T-helper 2 cell treated with Interferon-gamma antibody and Interleukin-4, amounts not matched to agents 5 μg/mL and 100 μg/mL, for 36 hours (primary cell): Measurements from ENCODE around the gene DYNC1LI2.
"Not testable (repeated sequence)": the region's sequence is repeated elsewhere in the genome, so short reads cannot be mapped to it uniquely, and the experiment has no call there.

Source experiments
- DNase-seq: peaks from one replicate; pipeline ENCODE4 v3.0.0; 2021; ENCODE audit warnings: low spot score
- H3K27ac Mint-ChIP-seq: one replicate; pipeline ENCODE4 v1.8.0; 2021; ENCODE audit warnings: mild to moderate bottlenecking, mixed read lengths
- H3K27me3 Mint-ChIP-seq: one replicate; pipeline ENCODE4 v1.8.0; 2021; ENCODE audit warnings: low read depth, mixed read lengths
- H3K36me3 Mint-ChIP-seq: one replicate; pipeline ENCODE4 v1.8.0; 2021; ENCODE audit warnings: low read depth, mixed read lengths
- H3K4me1 Mint-ChIP-seq: one replicate; pipeline ENCODE4 v1.8.0; 2021; ENCODE audit warnings: low read depth, mixed read lengths
- H3K4me3 Mint-ChIP-seq: one replicate; pipeline ENCODE4 v1.8.0; 2022; ENCODE audit warnings: mild to moderate bottlenecking, moderate library complexity, mixed read lengths
- H3K9me3 Mint-ChIP-seq: one replicate; pipeline ENCODE4 v1.8.0; 2021; ENCODE audit warnings: mixed read lengths

DYNC1LI2 gene

GRCh38 chr16:66696669-66697630, 54.5 kb downstream of the DYNC1LI2 start, which contains the start of gene CMTM4:
TSS of gene CMTM4 (minus strand) at chr16:66696743. CDS start at chr16:66696525, 218 bp downstream.
- Mint-ChIP-seq H3K4me3 (peak within 1 kb of the TSS; percentile 77), H3K9me3 (no peaks in the 10 kb centered on the region), H3K36me3 (no peaks in the 10 kb centered on the region), H3K27me3 (peaks cover 46% of the 10 kb centered on the region), H3K27ac (no peak within 1 kb of the TSS), H3K4me1 (peaks cover 13% of the 10 kb centered on the region)
- peak; percentile 81 for DNase-seq

- no peak overlapping the region for H3K27ac Mint-ChIP-seq
- H3K9me3 Mint-ChIP-seq, result no peaks in the 10 kb centered on the region
- no peak for DNase-seq
- H3K27me3 Mint-ChIP-seq, result peaks cover 46% of the 10 kb centered on the region
- H3K4me3 Mint-ChIP-seq, result peak overlapping the region; percentile 69
- H3K4me1 Mint-ChIP-seq, result peaks cover 16% of the 10 kb centered on the region
- no peaks in the 10 kb centered on the region for H3K36me3 Mint-ChIP-seq
Observed at GRCh38 chr16:66695935-66696668, 55.3 kb downstream of the DYNC1LI2 start.

GRCh38 chr16:66695471-66695934, 55.9 kb downstream of the DYNC1LI2 start:
- no peak for DNase-seq
- Mint-ChIP-seq H3K27me3 (peaks cover 43% of the 10 kb centered on the region), H3K36me3 (no peaks in the 10 kb centered on the region), H3K4me1 (peaks cover 14% of the 10 kb centered on the region), H3K27ac (no peak overlapping the region), H3K9me3 (no peaks in the 10 kb centered on the region), H3K4me3 (peak overlapping the region; percentile 69)

- no peak for DNase-seq
- H3K27ac Mint-ChIP-seq, result no peak overlapping the region
- peaks cover 29% of the 10 kb centered on the region for H3K27me3 Mint-ChIP-seq
- no peaks in the 10 kb centered on the region for H3K9me3 Mint-ChIP-seq
- H3K4me1 Mint-ChIP-seq, result peaks cover 14% of the 10 kb centered on the region
- no peak overlapping the region for H3K4me3 Mint-ChIP-seq
- H3K36me3 Mint-ChIP-seq, result no peaks in the 10 kb centered on the region
Observed at GRCh38 chr16:66693149-66693548, 58.3 kb downstream of the DYNC1LI2 start.

GRCh38 chr16:66692341-66692740, 59.1 kb downstream of the DYNC1LI2 start:
- H3K36me3 Mint-ChIP-seq, result no peaks in the 10 kb centered on the region
- no peak overlapping the region for H3K27ac Mint-ChIP-seq
- H3K4me3 Mint-ChIP-seq, result no peak overlapping the region
- no peaks in the 10 kb centered on the region for H3K9me3 Mint-ChIP-seq
- H3K27me3 Mint-ChIP-seq, result peaks cover 22% of the 10 kb centered on the region
- H3K4me1 Mint-ChIP-seq, result peaks cover 14% of the 10 kb centered on the region
- no peak for DNase-seq

- Mint-ChIP-seq H3K27ac (no peak overlapping the region), H3K9me3 (no peaks in the 10 kb centered on the region), H3K27me3 (peaks cover 21% of the 10 kb centered on the region), H3K36me3 (no peaks in the 10 kb centered on the region), H3K4me3 (no peak overlapping the region), H3K4me1 (peaks cover 14% of the 10 kb centered on the region)
- no peak for DNase-seq
Observed at GRCh38 chr16:66691234-66691633, 60.2 kb downstream of the DYNC1LI2 start.

- H3K4me1 Mint-ChIP-seq, result peaks cover 9% of the 10 kb centered on the region
- DNase-seq, result no peak
- no peaks in the 10 kb centered on the region for H3K36me3 Mint-ChIP-seq
- H3K9me3 Mint-ChIP-seq, result no peaks in the 10 kb centered on the region
- peaks cover 15% of the 10 kb centered on the region for H3K27me3 Mint-ChIP-seq
- H3K27ac Mint-ChIP-seq, result no peak overlapping the region
- no peak overlapping the region for H3K4me3 Mint-ChIP-seq
Observed at GRCh38 chr16:66690106-66690847, 61.1 kb downstream of the DYNC1LI2 start.

- Mint-ChIP-seq H3K27ac (no peak overlapping the region), H3K4me3 (no peak overlapping the region), H3K9me3 (no peaks in the 10 kb centered on the region), H3K27me3 (peaks cover 7% of the 10 kb centered on the region), H3K4me1 (peaks cover 7% of the 10 kb centered on the region), H3K36me3 (no peaks in the 10 kb centered on the region)
- DNase-seq, result no peak
Observed at GRCh38 chr16:66689282-66689681, 62.1 kb downstream of the DYNC1LI2 start.

GRCh38 chr16:66687906-66688625, 63.3 kb downstream of the DYNC1LI2 start:
- H3K27me3 Mint-ChIP-seq, result peaks cover 6% of the 10 kb centered on the region
- H3K4me3 Mint-ChIP-seq, result no peak overlapping the region
- no peaks in the 10 kb centered on the region for H3K9me3 Mint-ChIP-seq
- H3K4me1 Mint-ChIP-seq, result peaks cover 5% of the 10 kb centered on the region
- no peaks in the 10 kb centered on the region for H3K36me3 Mint-ChIP-seq
- H3K27ac Mint-ChIP-seq, result no peak overlapping the region
- no peak for DNase-seq

GRCh38 chr16:66685501-66686115, 65.8 kb downstream of the DYNC1LI2 start:
- H3K9me3 Mint-ChIP-seq, H3K4me1 Mint-ChIP-seq, H3K36me3 Mint-ChIP-seq, H3K27me3 Mint-ChIP-seq, H3K27ac Mint-ChIP-seq, H3K4me3 Mint-ChIP-seq, DNase-seq: not testable (repeated sequence)

GRCh38 chr16:66682271-66682670, 69.1 kb downstream of the DYNC1LI2 start:
- Mint-ChIP-seq H3K4me1 (no peaks in the 10 kb centered on the region), H3K4me3 (no peak overlapping the region), H3K9me3 (no peaks in the 10 kb centered on the region), H3K36me3 (no peaks in the 10 kb centered on the region), H3K27ac (no peak overlapping the region), H3K27me3 (peaks cover 2% of the 10 kb centered on the region)
- DNase-seq, result no peak

DNA sequence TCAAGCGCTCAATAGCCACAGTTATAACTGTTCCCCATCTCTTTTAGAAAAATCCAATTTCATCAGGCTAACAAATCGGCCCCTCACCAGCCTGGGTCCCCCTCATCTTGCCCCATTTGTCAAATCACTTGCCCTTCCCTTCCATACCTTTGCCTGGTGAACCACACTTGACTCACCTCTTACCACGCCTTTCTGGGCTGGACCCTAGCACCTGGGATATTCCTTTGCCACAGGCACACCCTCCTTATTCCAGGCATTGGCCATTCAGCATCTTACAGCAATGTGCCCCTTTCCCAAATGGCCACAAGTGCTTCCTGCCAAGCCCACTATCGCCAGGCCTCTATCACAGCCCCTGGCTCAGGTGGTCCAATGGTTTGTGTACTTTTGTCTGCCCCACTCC, 69.7 kb downstream of the DYNC1LI2 start:
- Mint-ChIP-seq H3K27ac (no peak overlapping the region), H3K4me3 (no peak overlapping the region), H3K27me3 (no peaks in the 10 kb centered on the region), H3K9me3 (no peaks in the 10 kb centered on the region), H3K4me1 (no peaks in the 10 kb centered on the region), H3K36me3 (no peaks in the 10 kb centered on the region)
- no peak for DNase-seq

GRCh38 chr16:66678337-66678736, 73.1 kb downstream of the DYNC1LI2 start:
- Mint-ChIP-seq H3K4me3 (no peak overlapping the region), H3K9me3 (no peaks in the 10 kb centered on the region), H3K4me1 (no peaks in the 10 kb centered on the region), H3K27ac (no peak overlapping the region), H3K27me3 (no peaks in the 10 kb centered on the region), H3K36me3 (no peaks in the 10 kb centered on the region)
- DNase-seq, result no peak
